Uterus (tissue), 2 donors: Measurements from ENCODE around the gene TMSB15C.

Source experiments
- POLR2A ChIP-seq, 2 donors: fragments of 450-650 bp; IDR thresholded peaks; one replicate each; pipeline ENCODE4 v1.6.1; 2016; ENCODE audit warnings: antibody characterized with exemption in 2 of 2, mild to moderate bottlenecking in 1 of 2, moderate library complexity in 1 of 2
- TF ChIP-seq, protein P1 (sequence below), 4 experiments: fragments of 200-600 bp in 2 of 4; fragments of 450-650 bp in 2 of 4; sonication (generic) in 2 of 4; IDR thresholded peaks; one replicate each; pipeline ENCODE4 v1.5.1; 2016 to 2019; ENCODE audit warnings: antibody characterized with exemption in 4 of 4, mild to moderate bottlenecking in 2 of 4, moderate library complexity in 1 of 4

DNA sequence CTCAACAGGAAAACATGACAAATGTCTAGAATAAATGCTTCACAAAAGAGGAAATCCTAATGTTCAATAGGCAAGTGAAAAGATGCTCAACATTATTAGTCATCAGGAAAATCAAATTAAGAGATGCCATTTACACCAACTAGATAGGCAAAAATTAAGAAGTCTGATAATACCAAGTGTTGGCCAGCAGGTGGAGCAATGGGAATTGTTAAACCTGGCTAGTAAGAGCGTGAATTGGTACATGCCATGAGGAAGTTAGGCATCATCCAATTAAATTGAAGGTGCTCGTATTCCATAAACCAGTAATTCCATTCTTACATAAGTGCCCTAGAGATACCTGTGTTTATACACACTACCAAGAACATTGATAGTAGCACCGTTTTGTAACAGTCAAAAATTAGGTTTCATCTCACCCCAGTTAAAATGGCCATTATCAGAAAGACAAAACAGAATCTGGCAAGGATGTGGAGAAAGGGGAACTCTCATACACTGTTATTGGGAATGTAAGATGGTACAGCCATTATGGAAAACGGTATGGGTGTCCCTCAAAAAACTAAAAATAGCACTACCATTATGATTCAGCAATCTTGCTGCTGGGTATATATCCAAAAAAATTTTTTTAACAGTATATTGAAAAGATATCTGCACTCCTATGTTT, 22.2 kb upstream of the TMSB15C start:
- TF ChIP-seq, protein P1, sequence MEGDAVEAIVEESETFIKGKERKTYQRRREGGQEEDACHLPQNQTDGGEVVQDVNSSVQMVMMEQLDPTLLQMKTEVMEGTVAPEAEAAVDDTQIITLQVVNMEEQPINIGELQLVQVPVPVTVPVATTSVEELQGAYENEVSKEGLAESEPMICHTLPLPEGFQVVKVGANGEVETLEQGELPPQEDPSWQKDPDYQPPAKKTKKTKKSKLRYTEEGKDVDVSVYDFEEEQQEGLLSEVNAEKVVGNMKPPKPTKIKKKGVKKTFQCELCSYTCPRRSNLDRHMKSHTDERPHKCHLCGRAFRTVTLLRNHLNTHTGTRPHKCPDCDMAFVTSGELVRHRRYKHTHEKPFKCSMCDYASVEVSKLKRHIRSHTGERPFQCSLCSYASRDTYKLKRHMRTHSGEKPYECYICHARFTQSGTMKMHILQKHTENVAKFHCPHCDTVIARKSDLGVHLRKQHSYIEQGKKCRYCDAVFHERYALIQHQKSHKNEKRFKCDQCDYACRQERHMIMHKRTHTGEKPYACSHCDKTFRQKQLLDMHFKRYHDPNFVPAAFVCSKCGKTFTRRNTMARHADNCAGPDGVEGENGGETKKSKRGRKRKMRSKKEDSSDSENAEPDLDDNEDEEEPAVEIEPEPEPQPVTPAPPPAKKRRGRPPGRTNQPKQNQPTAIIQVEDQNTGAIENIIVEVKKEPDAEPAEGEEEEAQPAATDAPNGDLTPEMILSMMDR (IDR thresholded peaks at IDR 0.05): peak; percentile 55 to 66 (median 62)
- no peak for TF ChIP-seq POLR2A (IDR thresholded peaks at IDR 0.05)
